Measurements from ENCODE around the gene UBASH3B. TPM values are rescaled to one million over a fixed set of nuclear protein-coding genes. Genes with fewer than 3 reads are reported as not detected.
A peak's percentile ranks its signal among the peaks of the same experiment; 100 is the strongest.

The UBASH3B gene
- total RNA-seq, 2 donors from 2014 or later: 7.0 to 10.6 TPM

GRCh38 chr11:122703541-122704272, 48.2 kb downstream of the UBASH3B start:
- Mint-ChIP-seq H3K36me3 (ENCODE audit: low read depth) (peaks cover 4% of the 10 kb centered on the region), H3K9me3 (no peaks in the 10 kb centered on the region), H3K27ac (peak overlapping the region; percentile 88), H3K4me1 (peaks cover 16% of the 10 kb centered on the region), H3K27me3 (no peaks in the 10 kb centered on the region), H3K4me3 (peak overlapping the region; percentile 54)
- peak; percentile 90 for ATAC-seq (replicated peaks)

- H3K27ac Mint-ChIP-seq: no peak overlapping the region
- no peaks in the 10 kb centered on the region for H3K9me3 Mint-ChIP-seq
- H3K4me1 Mint-ChIP-seq: peaks cover 16% of the 10 kb centered on the region
- no peak for ATAC-seq (replicated peaks)
- H3K27me3 Mint-ChIP-seq: no peaks in the 10 kb centered on the region
- H3K36me3 Mint-ChIP-seq (ENCODE audit: low read depth): peaks cover 4% of the 10 kb centered on the region
- no peak overlapping the region for H3K4me3 Mint-ChIP-seq
These were observed 49.9 kb downstream of the UBASH3B start for GRCh38 chr11:122705396-122705795.

GRCh38 chr11:122706291-122707088, 51.0 kb downstream of the UBASH3B start:
- H3K4me3 Mint-ChIP-seq: no peak overlapping the region
- ATAC-seq (replicated peaks): no peak
- H3K27ac Mint-ChIP-seq: no peak overlapping the region
- H3K4me1 Mint-ChIP-seq: peaks cover 16% of the 10 kb centered on the region
- H3K27me3 Mint-ChIP-seq: no peaks in the 10 kb centered on the region
- H3K9me3 Mint-ChIP-seq: no peaks in the 10 kb centered on the region
- H3K36me3 Mint-ChIP-seq (ENCODE audit: low read depth): peaks cover 4% of the 10 kb centered on the region

GRCh38 chr11:122707111-122707510, 51.6 kb downstream of the UBASH3B start:
- no peaks in the 10 kb centered on the region for H3K9me3 Mint-ChIP-seq
- no peak for ATAC-seq (replicated peaks)
- no peak overlapping the region for H3K27ac Mint-ChIP-seq
- no peak overlapping the region for H3K4me3 Mint-ChIP-seq
- H3K27me3 Mint-ChIP-seq: no peaks in the 10 kb centered on the region
- peaks cover 4% of the 10 kb centered on the region for H3K36me3 Mint-ChIP-seq (ENCODE audit: low read depth)
- peaks cover 10% of the 10 kb centered on the region for H3K4me1 Mint-ChIP-seq

GRCh38 chr11:122707901-122708300, 52.4 kb downstream of the UBASH3B start:
- Mint-ChIP-seq H3K27ac (no peak overlapping the region), H3K4me3 (no peak overlapping the region), H3K4me1 (peaks cover 10% of the 10 kb centered on the region), H3K36me3 (ENCODE audit: low read depth) (peaks cover 4% of the 10 kb centered on the region), H3K9me3 (no peaks in the 10 kb centered on the region), H3K27me3 (no peaks in the 10 kb centered on the region)
- no peak for ATAC-seq (replicated peaks)

- Mint-ChIP-seq H3K36me3 (ENCODE audit: low read depth) (peaks cover under 1% of the 10 kb centered on the region), H3K27ac (no peak overlapping the region), H3K27me3 (no peaks in the 10 kb centered on the region), H3K9me3 (no peaks in the 10 kb centered on the region), H3K4me3 (no peak overlapping the region), H3K4me1 (peaks cover 1% of the 10 kb centered on the region)
- no peak for ATAC-seq (replicated peaks)
These were observed 53.7 kb downstream of the UBASH3B start for GRCh38 chr11:122709039-122709760.

- no peak for ATAC-seq (replicated peaks)
- H3K9me3 Mint-ChIP-seq: no peaks in the 10 kb centered on the region
- no peaks in the 10 kb centered on the region for H3K4me1 Mint-ChIP-seq
- no peak overlapping the region for H3K27ac Mint-ChIP-seq
- H3K27me3 Mint-ChIP-seq: no peaks in the 10 kb centered on the region
- H3K36me3 Mint-ChIP-seq (ENCODE audit: low read depth): no peaks in the 10 kb centered on the region
- no peak overlapping the region for H3K4me3 Mint-ChIP-seq
These were observed 55.8 kb downstream of the UBASH3B start for GRCh38 chr11:122711362-122711761.

GRCh38 chr11:122711831-122712381, 56.4 kb downstream of the UBASH3B start:
- H3K27me3 Mint-ChIP-seq: no peaks in the 10 kb centered on the region
- H3K36me3 Mint-ChIP-seq (ENCODE audit: low read depth): no peaks in the 10 kb centered on the region
- no peak for ATAC-seq (replicated peaks)
- H3K4me3 Mint-ChIP-seq: no peak overlapping the region
- no peak overlapping the region for H3K27ac Mint-ChIP-seq
- H3K4me1 Mint-ChIP-seq: no peaks in the 10 kb centered on the region
- H3K9me3 Mint-ChIP-seq: no peaks in the 10 kb centered on the region

- no peaks in the 10 kb centered on the region for H3K9me3 Mint-ChIP-seq
- no peaks in the 10 kb centered on the region for H3K27me3 Mint-ChIP-seq
- no peaks in the 10 kb centered on the region for H3K36me3 Mint-ChIP-seq (ENCODE audit: low read depth)
- no peaks in the 10 kb centered on the region for H3K4me1 Mint-ChIP-seq
- no peak overlapping the region for H3K4me3 Mint-ChIP-seq
- H3K27ac Mint-ChIP-seq: no peak overlapping the region
- ATAC-seq (replicated peaks): peak; percentile 59
These were observed 58.5 kb downstream of the UBASH3B start for GRCh38 chr11:122714004-122714403.

- Mint-ChIP-seq H3K4me3 (no peak overlapping the region), H3K36me3 (ENCODE audit: low read depth) (no peaks in the 10 kb centered on the region), H3K27me3 (no peaks in the 10 kb centered on the region), H3K4me1 (no peaks in the 10 kb centered on the region), H3K27ac (no peak overlapping the region), H3K9me3 (no peaks in the 10 kb centered on the region)
- ATAC-seq (replicated peaks): no peak
These were observed 59.0 kb downstream of the UBASH3B start for GRCh38 chr11:122714484-122714883.

- H3K4me1 Mint-ChIP-seq: no peaks in the 10 kb centered on the region
- no peaks in the 10 kb centered on the region for H3K27me3 Mint-ChIP-seq
- no peak for ATAC-seq (replicated peaks)
- no peak overlapping the region for H3K27ac Mint-ChIP-seq
- H3K9me3 Mint-ChIP-seq: no peaks in the 10 kb centered on the region
- H3K36me3 Mint-ChIP-seq (ENCODE audit: low read depth): no peaks in the 10 kb centered on the region
- H3K4me3 Mint-ChIP-seq: no peak overlapping the region
These were observed 60.3 kb downstream of the UBASH3B start for GRCh38 chr11:122715548-122716440.

GRCh38 chr11:122717264-122717867, 61.8 kb downstream of the UBASH3B start:
- Mint-ChIP-seq H3K4me1 (peaks cover 9% of the 10 kb centered on the region), H3K27ac (no peak overlapping the region), H3K4me3 (no peak overlapping the region), H3K27me3 (no peaks in the 10 kb centered on the region), H3K36me3 (ENCODE audit: low read depth) (no peaks in the 10 kb centered on the region), H3K9me3 (no peaks in the 10 kb centered on the region)
- ATAC-seq (replicated peaks): peak; percentile 70

- ATAC-seq (replicated peaks): no peak
- H3K36me3 Mint-ChIP-seq (ENCODE audit: low read depth): no peaks in the 10 kb centered on the region
- no peaks in the 10 kb centered on the region for H3K9me3 Mint-ChIP-seq
- H3K4me3 Mint-ChIP-seq: no peak overlapping the region
- H3K27ac Mint-ChIP-seq: no peak overlapping the region
- H3K27me3 Mint-ChIP-seq: no peaks in the 10 kb centered on the region
- H3K4me1 Mint-ChIP-seq: peaks cover 22% of the 10 kb centered on the region
These were observed 64.8 kb downstream of the UBASH3B start for GRCh38 chr11:122720107-122720881.

Measured in activated T-helper 17 cell treated with anti-CD3 and anti-CD28 coated beads, Interleukin-2, amount 50 U/mL, for 72 hours (primary cell).